HCT116 (cell line): ENCODE data around the gene KCND2. TPM values are rescaled to one million over a fixed set of nuclear protein-coding genes. Genes with fewer than 3 reads are reported as not detected.

Experiments
- ATAC-seq: fragments of 200-7000 bp; cut with Tn5 transposase; 2 replicates; pipeline ENCODE4 v1.9.1; 2020; ENCODE audit warnings: mild to moderate bottlenecking, moderate library complexity
- BruUV-seq: library from RNA; stranded (reverse); fragments of 400-500 nt; replicated peaks from 2 replicates; lab custom pipeline; 2021; lab: Mats Ljungman, UMichigan
- CTCF ChIA-PET: fragments of 300-600 bp; sonication (Branson Sonifier 250); formaldehyde crosslinking; loops from one replicate; lab custom pipeline; 2021; ENCODE audit warnings: antibody characterized with exemption; lab: Charles Lee
- POLR2A ChIA-PET: fragments of 300-600, 350-600 bp; sonication (Branson Sonifier 250); formaldehyde crosslinking; loops from one replicate; lab custom pipeline; 2021; ENCODE audit warnings: antibody characterized with exemption; lab: Charles Lee
- RAD21 ChIA-PET, 2 experiments: fragments of 300-600 bp; sonication (Branson Sonifier 250); formaldehyde crosslinking; loops; one replicate each; lab custom pipeline; 2023; ENCODE audit warnings: low total read pairs in 2 of 2; ENCODE audit not compliant: uncharacterized antibody in 2 of 2, unreplicated experiment in 2 of 2, low non-redundant PET in 1 of 2; lab: Charles Lee
- DNase-seq: peaks from one replicate; pipeline ENCODE4 v3.0.0-alpha.2; 2010; ENCODE audit warnings: low read depth, low spot score
- H2AFZ ChIP-seq: fragments of 200-600 bp; shearing (Covaris generic), sonication (generic); 2 replicates; pipeline ENCODE4 v1.6.1; 2017; ENCODE audit warnings: low read depth, mixed run types, mixed read lengths, antibody characterized with exemption, low read length; ENCODE audit not compliant: poor library complexity, severe bottlenecking
- H3K27ac ChIP-seq: 2 replicates; pipeline ENCODE4 v1.5.1; 2012; ENCODE audit warnings: low read depth, low read length
- H3K27me3 ChIP-seq: fragments of 200-600 bp; sonication (generic); 2 replicates; pipeline ENCODE4 v1.6.1; 2016; ENCODE audit warnings: mixed run types, low read length, mixed read lengths; ENCODE audit not compliant: insufficient read depth
- H3K36me3 ChIP-seq, 2 experiments: fragments of 200-500 bp in 1 of 2; fragments of 200-600 bp in 1 of 2; sonication (Bioruptor generic) in 1 of 2; sonication (generic) in 1 of 2; 2 replicates each; pipeline versions ENCODE4 v1.5.1 to v1.6.1; 2014 to 2016; ENCODE audit warnings: low read length in 2 of 2, inconsistent platforms in 1 of 2, mixed read lengths in 1 of 2, mixed run types in 1 of 2; ENCODE audit not compliant: insufficient read depth in 2 of 2, control insufficient read depth in 1 of 2
- H3K4me1 ChIP-seq, 2 experiments: fragments of 200-600 bp in 1 of 2; sonication (generic) in 1 of 2; 2 replicates each; pipeline versions ENCODE4 v1.5.1 to v1.6.1; 2012 to 2017; ENCODE audit warnings: low read length in 2 of 2, inconsistent platforms in 1 of 2, mild to moderate bottlenecking in 1 of 2, mixed read lengths in 1 of 2, mixed run types in 1 of 2, moderate library complexity in 1 of 2; ENCODE audit not compliant: insufficient read depth in 2 of 2, control insufficient read depth in 1 of 2
- H3K4me2 ChIP-seq: fragments of 200-600 bp; sonication (generic); 2 replicates; pipeline ENCODE4 v1.6.1; 2017; ENCODE audit warnings: mixed run types, low read length, mixed read lengths
- H3K4me3 ChIP-seq, 2 experiments: fragments of 200-600 bp in 1 of 2; sonication (generic) in 1 of 2; replicated peaks in 1 of 2; 2 replicates each; pipeline ENCODE4 v1.5.1; 2011 to 2016; ENCODE audit warnings: low read length in 2 of 2, control low read depth in 1 of 2, low read depth in 1 of 2, mild to moderate bottlenecking in 1 of 2, mixed read lengths in 1 of 2, mixed run types in 1 of 2
- H3K79me2 ChIP-seq: fragments of 200-600 bp; sonication (generic); 2 replicates; pipeline ENCODE4 v1.6.1; 2017; ENCODE audit warnings: mild to moderate bottlenecking, mixed run types, low read length, moderate library complexity, mixed read lengths; ENCODE audit not compliant: insufficient read depth
- H3K9ac ChIP-seq: fragments of 200-600 bp; sonication (generic); 2 replicates; pipeline ENCODE4 v1.6.1; 2016; ENCODE audit warnings: low read length, mixed read lengths
- H3K9me2 ChIP-seq: fragments of 200-600 bp; sonication (generic), shearing (Covaris generic); 2 replicates; pipeline ENCODE4 v1.6.1; 2017; ENCODE audit warnings: mixed run types, mild to moderate bottlenecking, moderate library complexity; ENCODE audit not compliant: insufficient read depth
- H3K9me3 ChIP-seq, 2 experiments: fragments of 200-500 bp in 1 of 2; fragments of 200-600 bp in 1 of 2; sonication (Bioruptor generic) in 1 of 2; sonication (generic) in 1 of 2; 2 replicates each; pipeline ENCODE4 v1.6.1; 2014 to 2017; ENCODE audit warnings: low read length in 2 of 2, mixed read lengths in 2 of 2, inconsistent platforms in 1 of 2, low read depth in 1 of 2, mild to moderate bottlenecking in 1 of 2, mixed run types in 1 of 2, moderate library complexity in 1 of 2; ENCODE audit not compliant: control insufficient read depth in 1 of 2, insufficient read depth in 1 of 2
- H4K20me1 ChIP-seq: fragments of 200-600 bp; sonication (generic), shearing (Covaris generic); 2 replicates; pipeline ENCODE4 v1.6.1; 2017; ENCODE audit warnings: mixed run types, mild to moderate bottlenecking, moderate library complexity; ENCODE audit not compliant: insufficient read depth
- ATF3 ChIP-seq: IDR thresholded peaks from 2 replicates; pipeline ENCODE4 v1.6.1; 2012
- CBX3 ChIP-seq: IDR thresholded peaks from 2 replicates; pipeline ENCODE4 v1.6.1; 2012; ENCODE audit warnings: low read depth
- CTCF ChIP-seq, 3 experiments: fragments of 200-600 bp in 1 of 3; sonication (generic) in 1 of 3; IDR thresholded peaks in 2 of 3; conservative IDR thresholded peaks in 1 of 3; 2 replicates each; pipeline ENCODE4 v1.5.1; 2012 to 2017; ENCODE audit warnings: low read depth in 2 of 3, low read length in 2 of 3, antibody characterized with exemption in 1 of 3, borderline replicate concordance in 1 of 3, control low read depth in 1 of 3, mild to moderate bottlenecking in 1 of 3, mixed read lengths in 1 of 3, mixed run types in 1 of 3, moderate library complexity in 1 of 3; ENCODE audit not compliant: insufficient read depth in 1 of 3
- EGR1 ChIP-seq: IDR thresholded peaks from 2 replicates; pipeline ENCODE4 v1.6.1; 2012; ENCODE audit warnings: low read depth
- ELF1 ChIP-seq: IDR thresholded peaks from 2 replicates; pipeline ENCODE4 v1.6.1; 2012; ENCODE audit warnings: low read depth, borderline replicate concordance
- EZH2 ChIP-seq: fragments of 200-600 bp; sonication (generic); IDR thresholded peaks from 2 replicates; pipeline ENCODE4 v1.6.1; 2017; ENCODE audit warnings: antibody characterized with exemption, mixed run types
- EZH2phosphoT487 ChIP-seq: fragments of 200-600 bp; IDR thresholded peaks from 2 replicates; pipeline ENCODE4 v1.6.1; 2018; ENCODE audit warnings: antibody characterized with exemption, borderline replicate concordance
- JUND ChIP-seq: IDR thresholded peaks from 2 replicates; pipeline ENCODE4 v1.6.1; 2012
- MAX ChIP-seq: IDR thresholded peaks from 2 replicates; pipeline ENCODE4 v1.6.1; 2012
- POLR2A ChIP-seq: IDR thresholded peaks from 2 replicates; pipeline ENCODE4 v1.7.0; 2011; ENCODE audit warnings: borderline replicate concordance; ENCODE audit not compliant: insufficient read depth, insufficient read length; ENCODE audit errors: extremely low read depth
- POLR2AphosphoS5 ChIP-seq: IDR thresholded peaks from 2 replicates; pipeline ENCODE4 v1.6.1; 2011; ENCODE audit warnings: mild to moderate bottlenecking, low read depth, low read length, moderate library complexity
- RAD21 ChIP-seq: IDR thresholded peaks from 2 replicates; pipeline ENCODE4 v1.6.1; 2012; ENCODE audit warnings: low read depth, mild to moderate bottlenecking
- REST ChIP-seq: IDR thresholded peaks from 2 replicates; pipeline ENCODE4 v1.6.1; 2012; ENCODE audit warnings: low read depth
- SIN3A ChIP-seq: IDR thresholded peaks from 2 replicates; pipeline ENCODE4 v1.6.1; 2012; ENCODE audit warnings: low read depth
- SP1 ChIP-seq: IDR thresholded peaks from 2 replicates; pipeline ENCODE4 v1.6.1; 2012; ENCODE audit warnings: low read depth
- SRF ChIP-seq: IDR thresholded peaks from 2 replicates; pipeline ENCODE4 v1.6.1; 2012; ENCODE audit warnings: low read depth
- TCF7L2 ChIP-seq: IDR thresholded peaks from 2 replicates; pipeline ENCODE4 v1.7.0; 2011; ENCODE audit warnings: borderline replicate concordance, inconsistent platforms; ENCODE audit not compliant: insufficient read depth, insufficient read length; ENCODE audit errors: extremely low read depth
- intact Hi-C: fragments of 100-400 bp; cut with micrococcal nuclease; formaldehyde crosslinking; loops from 2 replicates; pipeline ENCODE4 v1.10.0; 2022
- total RNA-seq: library from RNA; stranded (reverse); gene quantifications from one replicate; pipeline ENCODE4 v1.2.1, GENCODE V29; 2021; ENCODE audit not compliant: unreplicated experiment
- TF ChIP-seq, protein P1 (sequence below): IDR thresholded peaks from 2 replicates; pipeline ENCODE4 v1.6.1; 2011; ENCODE audit warnings: mild to moderate bottlenecking, low read length, moderate library complexity; ENCODE audit not compliant: insufficient replicate concordance; ENCODE audit errors: extremely low read depth

KCND2 gene
- total RNA-seq, 1 experiment from 2014 or later, result 0.05 TPM

- Histone ChIP-seq H3K9me2 (no peaks in the 10 kb centered on the region), H3K9me3 (no peaks in the 10 kb centered on the region), H3K27me3 (no peaks in the 10 kb centered on the region), H3K4me1 (no peaks in the 10 kb centered on the region), H3K4me2 (no peak overlapping the region), H3K36me3 (no peaks in the 10 kb centered on the region), H4K20me1 (no peaks in the 10 kb centered on the region), H3K4me3 (no peak overlapping the region), H3K27ac (no peak overlapping the region), H2AFZ (no peak overlapping the region), H3K9ac (no peak overlapping the region), H3K79me2 (no peaks in the 10 kb centered on the region)
- ATAC-seq (no peak), DNase-seq (no peak)
- intact Hi-C loops, result loop anchor here (10.0 kb wide), 1 partner anchor 1926 kb away; no protein-coding TSS in a partner anchor
- ChIA-PET POLR2A (no interaction called here), RAD21 (no interaction called here), CTCF (no interaction called here)
- BruUV-seq, result no TSS peak
- TF ChIP-seq CBX3 (no peak), SIN3A (no peak), EZH2phosphoT487 (no peak), JUND (no peak), ATF3 (no peak), ELF1 (no peak), MAX (no peak), POLR2AphosphoS5 (no peak), REST (no peak), RAD21 (no peak), SRF (no peak), EZH2 (no peak), SP1 (no peak), EGR1 (no peak), POLR2A (no peak), CTCF (IDR thresholded peaks at IDR 0.05 in 2 of 3, conservative IDR thresholded peaks at IDR 0.05 in 1 of 3; ENCODE audit: borderline replicate concordance in 1 of 3, insufficient read depth in 1 of 3, low read depth in 2 of 3, low read length in 2 of 3) (no peak), TCF7L2 (no peak)
- TF ChIP-seq, protein P1, sequence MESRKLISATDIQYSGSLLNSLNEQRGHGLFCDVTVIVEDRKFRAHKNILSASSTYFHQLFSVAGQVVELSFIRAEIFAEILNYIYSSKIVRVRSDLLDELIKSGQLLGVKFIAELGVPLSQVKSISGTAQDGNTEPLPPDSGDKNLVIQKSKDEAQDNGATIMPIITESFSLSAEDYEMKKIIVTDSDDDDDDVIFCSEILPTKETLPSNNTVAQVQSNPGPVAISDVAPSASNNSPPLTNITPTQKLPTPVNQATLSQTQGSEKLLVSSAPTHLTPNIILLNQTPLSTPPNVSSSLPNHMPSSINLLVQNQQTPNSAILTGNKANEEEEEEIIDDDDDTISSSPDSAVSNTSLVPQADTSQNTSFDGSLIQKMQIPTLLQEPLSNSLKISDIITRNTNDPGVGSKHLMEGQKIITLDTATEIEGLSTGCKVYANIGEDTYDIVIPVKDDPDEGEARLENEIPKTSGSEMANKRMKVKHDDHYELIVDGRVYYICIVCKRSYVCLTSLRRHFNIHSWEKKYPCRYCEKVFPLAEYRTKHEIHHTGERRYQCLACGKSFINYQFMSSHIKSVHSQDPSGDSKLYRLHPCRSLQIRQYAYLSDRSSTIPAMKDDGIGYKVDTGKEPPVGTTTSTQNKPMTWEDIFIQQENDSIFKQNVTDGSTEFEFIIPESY, result no peak
These were observed 7.8 kb downstream of the KCND2 start for GRCh38 chr7:120280743-120281142.
